Endothelial cell of umbilical vein (primary cell): Measurements from ENCODE around the gene SNX33. TPM values are rescaled to one million over a fixed set of nuclear protein-coding genes. Genes with fewer than 3 reads are reported as not detected.

ENCODE experiments used
- BruUV-seq: library from RNA; stranded (reverse); fragments of 400-500 nt; replicated peaks from 2 replicates; lab custom pipeline; 2021; lab: Mats Ljungman, UMichigan
- CTCF ChIA-PET: fragments of 300-600, 350-600 bp; sonication (Branson Sonifier 250); formaldehyde crosslinking; loops from one replicate; lab custom pipeline; 2021; ENCODE audit warnings: antibody characterized with exemption, inconsistent platforms; lab: Charles Lee
- POLR2A ChIA-PET: fragments of 300-600, 350-600 bp; sonication (Branson Sonifier 250); formaldehyde crosslinking; loops from one replicate; lab custom pipeline; 2021; ENCODE audit warnings: antibody characterized with exemption, inconsistent platforms; lab: Charles Lee
- DNase-seq: peaks from one replicate; pipeline ENCODE4 v3.0.0-alpha.2; 2011; ENCODE audit warnings: low read depth, low spot score
- FAIRE-seq: peaks from 2 replicates; lab custom pipeline; 2011; peaks lifted over from hg19 to GRCh38; lab: Jason Lieb, UNC
- H2AFZ ChIP-seq: 2 replicates; pipeline ENCODE4 v1.6.0; 2012; ENCODE audit warnings: low read depth, low read length, control low read depth, inconsistent platforms
- H3K27ac ChIP-seq: 2 replicates; pipeline ENCODE4 v1.5.1; 2011; ENCODE audit warnings: low read depth, mild to moderate bottlenecking, control low read depth, low read length, moderate library complexity; ENCODE audit not compliant: insufficient read depth
- H3K27me3 ChIP-seq, 2 experiments: 2 replicates each; pipeline versions ENCODE4 v1.6.0 to v1.6.1; 2011; ENCODE audit warnings: low read length in 2 of 2, mixed read lengths in 1 of 2; ENCODE audit not compliant: control insufficient read depth in 2 of 2, insufficient read depth in 2 of 2
- H3K36me3 ChIP-seq, 2 experiments: 2 replicates in 1 of 2; 3 replicates in 1 of 2; pipeline ENCODE4 v1.5.1; 2011; ENCODE audit warnings: low read length in 2 of 2, mild to moderate bottlenecking in 1 of 2, moderate library complexity in 1 of 2; ENCODE audit not compliant: control insufficient read depth in 2 of 2, insufficient read depth in 2 of 2; ENCODE audit errors: extremely low read depth in 1 of 2
- H3K4me1 ChIP-seq: 3 replicates; pipeline ENCODE4 v1.5.1; 2011; ENCODE audit warnings: mild to moderate bottlenecking, low read length; ENCODE audit not compliant: control insufficient read depth, insufficient read depth; ENCODE audit errors: extremely low read depth
- H3K4me2 ChIP-seq: 2 replicates; pipeline ENCODE4 v1.6.1; 2011; ENCODE audit warnings: low read length, control low read depth, mixed read lengths; ENCODE audit not compliant: insufficient read depth
- H3K4me3 ChIP-seq, 3 experiments: fragments of 200-600 bp in 1 of 3; sonication (generic), shearing (Covaris generic) in 1 of 3; replicated peaks in 1 of 3; 2 replicates each; pipeline ENCODE4 v1.5.1; 2011 to 2016; ENCODE audit warnings: control low read depth in 3 of 3, low read length in 3 of 3, mild to moderate bottlenecking in 2 of 3, inconsistent platforms in 1 of 3, low read depth in 1 of 3, moderate library complexity in 1 of 3; ENCODE audit not compliant: insufficient read depth in 1 of 3
- H3K79me2 ChIP-seq: 2 replicates; pipeline ENCODE4 v1.6.0; 2012; ENCODE audit warnings: low read length, inconsistent platforms; ENCODE audit not compliant: control insufficient read depth, insufficient read depth
- H3K9ac ChIP-seq: replicated peaks from 2 replicates; pipeline ENCODE3; 2011; ENCODE audit warnings: low read length, control low read depth; ENCODE audit not compliant: insufficient read depth; ENCODE audit errors: extremely low read depth
- H3K9me1 ChIP-seq: replicated peaks from 3 replicates; pipeline ENCODE4 v1.6.0; 2011; ENCODE audit warnings: mild to moderate bottlenecking, low read length; ENCODE audit not compliant: control insufficient read depth, insufficient read depth; ENCODE audit errors: extremely low read depth
- H3K9me3 ChIP-seq: replicated peaks from 2 replicates; pipeline ENCODE4 v1.5.1; 2012; ENCODE audit warnings: low read length, inconsistent platforms; ENCODE audit not compliant: control insufficient read depth, insufficient read depth
- H4K20me1 ChIP-seq: replicated peaks from 2 replicates; pipeline ENCODE3; 2011; ENCODE audit warnings: mild to moderate bottlenecking, low read length; ENCODE audit not compliant: control insufficient read depth, insufficient read depth; ENCODE audit errors: extremely low read depth
- EZH2 ChIP-seq: IDR thresholded peaks from 2 replicates; pipeline ENCODE4 v1.6.1; 2012; ENCODE audit warnings: borderline replicate concordance, low read depth, mild to moderate bottlenecking, moderate library complexity, low read length, inconsistent platforms; ENCODE audit not compliant: severe bottlenecking
- POLR2A ChIP-seq: IDR thresholded peaks from 2 replicates; pipeline ENCODE4 v1.6.1; 2012; ENCODE audit warnings: low read depth, mild to moderate bottlenecking, control low read depth, low read length
- POLR2AphosphoS5 ChIP-seq: IDR thresholded peaks from 2 replicates; pipeline ENCODE4 v1.6.1; 2012; ENCODE audit warnings: low read depth, mild to moderate bottlenecking, control low read depth, low read length, moderate library complexity; ENCODE audit not compliant: insufficient read depth
- dilution Hi-C: fragments of 300-500 bp; cut with MboI; formaldehyde crosslinking; loops from one replicate; pipeline ENCODE4 v1.15.0; 2019; ENCODE audit warnings: low sequenced_read_pairs; ENCODE audit not compliant: extremely low pct_ligation_motif_present
- intact Hi-C: fragments of 100-400 bp; cut with micrococcal nuclease; formaldehyde crosslinking; loops from one replicate; pipeline ENCODE4 v1.10.0; 2022
- polyA plus RNA-seq, 4 experiments: library from polyadenylated mRNA; depleted of rRNA in 3 of 4; stranded (reverse) in 3 of 4; unstranded in 1 of 4; fragments of >200 nt; gene quantifications; 2 replicates each; pipeline versions ENCODE4 v1.2.1 to v1.2.3, GENCODE V29; 2011 to 2012; ENCODE audit warnings: missing spikeins in 1 of 4
- total RNA-seq: library from RNA; stranded (reverse); gene quantifications from 2 replicates; pipeline ENCODE4 v1.2.3, GENCODE V29; 2021
- TF ChIP-seq, protein P1 (sequence below), 2 donors: IDR thresholded peaks; 1 replicate in 1 of 2; 2 replicates in 1 of 2; pipeline ENCODE4 v1.5.1; 2011; ENCODE audit warnings: low read length in 2 of 2, mild to moderate bottlenecking in 2 of 2, moderate library complexity in 2 of 2, control low read depth in 1 of 2, inconsistent platforms in 1 of 2, low read depth in 1 of 2; ENCODE audit not compliant: insufficient read depth in 1 of 2; ENCODE audit errors: extremely low read depth in 1 of 2

SNX33 gene
- total and polyA plus RNA-seq, 2 donors (not counting 3 experiments of a cell fraction or from before 2014, with no cell fraction given) = 7.9 to 12.6 TPM

DNA sequence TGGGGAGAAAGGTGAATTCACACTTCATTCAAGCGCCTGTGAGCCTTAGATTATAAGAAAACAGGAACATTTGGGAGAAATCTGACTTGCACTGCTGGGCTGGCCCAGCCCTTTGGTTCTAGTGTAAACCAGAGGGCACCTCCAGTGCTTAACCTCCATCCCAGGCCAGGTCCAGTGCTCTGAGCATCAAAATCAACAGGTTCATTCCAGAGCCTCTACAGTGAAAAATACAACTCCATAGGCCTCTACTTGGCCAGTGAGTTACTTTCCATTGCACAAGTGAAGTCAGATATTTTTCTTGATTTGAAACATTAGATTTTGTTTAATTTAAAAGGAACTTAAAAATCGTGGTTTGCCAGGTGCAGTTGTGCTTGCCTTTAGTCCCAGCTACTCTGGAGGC, 25.2 kb upstream of the SNX33 start:
- dilution Hi-C loops = no loop called here
- TF ChIP-seq EZH2 (no peak), POLR2A (no peak), POLR2AphosphoS5 (no peak)
- TF ChIP-seq, protein P1, sequence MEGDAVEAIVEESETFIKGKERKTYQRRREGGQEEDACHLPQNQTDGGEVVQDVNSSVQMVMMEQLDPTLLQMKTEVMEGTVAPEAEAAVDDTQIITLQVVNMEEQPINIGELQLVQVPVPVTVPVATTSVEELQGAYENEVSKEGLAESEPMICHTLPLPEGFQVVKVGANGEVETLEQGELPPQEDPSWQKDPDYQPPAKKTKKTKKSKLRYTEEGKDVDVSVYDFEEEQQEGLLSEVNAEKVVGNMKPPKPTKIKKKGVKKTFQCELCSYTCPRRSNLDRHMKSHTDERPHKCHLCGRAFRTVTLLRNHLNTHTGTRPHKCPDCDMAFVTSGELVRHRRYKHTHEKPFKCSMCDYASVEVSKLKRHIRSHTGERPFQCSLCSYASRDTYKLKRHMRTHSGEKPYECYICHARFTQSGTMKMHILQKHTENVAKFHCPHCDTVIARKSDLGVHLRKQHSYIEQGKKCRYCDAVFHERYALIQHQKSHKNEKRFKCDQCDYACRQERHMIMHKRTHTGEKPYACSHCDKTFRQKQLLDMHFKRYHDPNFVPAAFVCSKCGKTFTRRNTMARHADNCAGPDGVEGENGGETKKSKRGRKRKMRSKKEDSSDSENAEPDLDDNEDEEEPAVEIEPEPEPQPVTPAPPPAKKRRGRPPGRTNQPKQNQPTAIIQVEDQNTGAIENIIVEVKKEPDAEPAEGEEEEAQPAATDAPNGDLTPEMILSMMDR (IDR thresholded peaks at IDR 0.05; ENCODE audit: extremely low read depth in 1 of 2, insufficient read depth in 1 of 2, low read depth in 1 of 2, low read length in 2 of 2) = no peak
- H3K4me1 ChIP-seq = peaks cover 23% of the 10 kb centered on the region

More for the DNA sequence above, 25.2 kb upstream of the SNX33 start:
- Histone ChIP-seq H3K9ac (no peak overlapping the region), H3K4me2 (no peak overlapping the region), H3K36me3 (peaks cover 0 to 2% of the 10 kb centered on the region in 2 experiments), H4K20me1 (no peaks in the 10 kb centered on the region), H3K4me3 (no peak overlapping the region), H3K9me3 (no peaks in the 10 kb centered on the region), H3K27me3 (no peaks in the 10 kb centered on the region), H2AFZ (no peak overlapping the region), H3K27ac (no peak overlapping the region), H3K9me1 (no peaks in the 10 kb centered on the region), H3K79me2 (no peaks in the 10 kb centered on the region)
- DNase-seq = no peak
- no TSS peak for BruUV-seq
- ChIA-PET CTCF (interaction anchor here (1.3 kb wide), 1 partner anchor 114 kb away, joined by 3 read pairs; no protein-coding TSS in a partner anchor), POLR2A (no interaction called here)
- intact Hi-C loops = no loop called here
- FAIRE-seq = no peak
